Fibroblast of skin of back (primary cell): ENCODE results near the gene ANXA2. TPM values are rescaled to one million over a fixed set of nuclear protein-coding genes. Genes with fewer than 3 reads are reported as not detected.
"Not testable (repeated sequence)": the region's sequence is repeated elsewhere in the genome, so short reads cannot be mapped to it uniquely, and the experiment has no call there.

Source experiments
- DNase-seq: peaks from one replicate; pipeline ENCODE4 v3.0.0-alpha.2; 2013
- polyA plus RNA-seq, 2 experiments: library from polyadenylated mRNA; unstranded; fragments of 120-200 nt; gene quantifications; one replicate each; pipeline ENCODE4 v1.2.1, GENCODE V29; 2013; ENCODE audit not compliant: insufficient read length in 2 of 2

ANXA2 gene
- polyA plus RNA-seq (2013, experiment 1 of 2; ENCODE audit: insufficient read length): 3,359 TPM
- polyA plus RNA-seq (2013, experiment 2 of 2; ENCODE audit: insufficient read length): 2,880 TPM

GRCh38 chr15:60397772-60398445 is at the start of gene ANXA2:
Gene ANXA2, minus strand, starts transcription at chr15:60397986. Its CDS starts 11,911 bp downstream, at chr15:60386075.
- peak; percentile 93 for DNase-seq

- DNase-seq: peak; percentile 51
These were observed 46.6 kb upstream of the ANXA2 start for GRCh38 chr15:60444289-60444912.

GRCh38 chr15:60442763-60443162 is 45.0 kb upstream of the ANXA2 start:
- peak; percentile 29 for DNase-seq

- DNase-seq: no peak
These were observed 44.4 kb upstream of the ANXA2 start for GRCh38 chr15:60442031-60442650.

GRCh38 chr15:60441331-60441730 is 43.5 kb upstream of the ANXA2 start:
- DNase-seq: no peak

GRCh38 chr15:60438646-60439045 is 40.9 kb upstream of the ANXA2 start:
- DNase-seq: no peak

GRCh38 chr15:60428935-60429334 is 31.1 kb upstream of the ANXA2 start:
- DNase-seq: no peak

GRCh38 chr15:60426870-60427508 is 29.2 kb upstream of the ANXA2 start:
- peak; percentile 76 for DNase-seq

GRCh38 chr15:60425461-60425860 is 27.7 kb upstream of the ANXA2 start:
- no peak for DNase-seq

- DNase-seq: no peak
These were observed 26.2 kb upstream of the ANXA2 start for GRCh38 chr15:60424006-60424405.

GRCh38 chr15:60423537-60423936 is 25.8 kb upstream of the ANXA2 start:
- DNase-seq: peak; percentile 94

- peak; percentile 96 for DNase-seq
These were observed 23.8 kb upstream of the ANXA2 start for GRCh38 chr15:60421544-60421943.

- no peak for DNase-seq
These were observed 22.5 kb upstream of the ANXA2 start for GRCh38 chr15:60420203-60420716.

GRCh38 chr15:60419753-60420152 is 22.0 kb upstream of the ANXA2 start:
- DNase-seq: peak; percentile 63

- DNase-seq: no peak
These were observed 20.3 kb upstream of the ANXA2 start for GRCh38 chr15:60418096-60418495.

GRCh38 chr15:60417112-60417511 is 19.3 kb upstream of the ANXA2 start:
- no peak for DNase-seq

- DNase-seq: no peak
These were observed 18.7 kb upstream of the ANXA2 start for GRCh38 chr15:60416484-60416883.

- DNase-seq: peak; percentile 53
These were observed 16.4 kb upstream of the ANXA2 start for GRCh38 chr15:60414016-60414682.

- peak; percentile 66 for DNase-seq
These were observed 15.5 kb upstream of the ANXA2 start for GRCh38 chr15:60413231-60413824.

GRCh38 chr15:60412807-60413206 is 15.0 kb upstream of the ANXA2 start:
- DNase-seq: not testable (repeated sequence)

GRCh38 chr15:60411774-60412425 is 14.1 kb upstream of the ANXA2 start:
- DNase-seq: no peak
